Muscle layer of duodenum (tissue), 2 donors: ENCODE data around the gene TLX2.
"Not testable (repeated sequence)": the region's sequence is repeated elsewhere in the genome, so short reads cannot be mapped to it uniquely, and the experiment has no call there.

ENCODE experiments used
- H3K27ac ChIP-seq: one replicate; pipeline ENCODE4 v1.7.0; 2013; ENCODE audit warnings: mild to moderate bottlenecking, low read length
- H3K27me3 ChIP-seq: one replicate; pipeline ENCODE4 v1.7.0; 2013; ENCODE audit warnings: low read depth, mild to moderate bottlenecking, control low read depth, low read length
- H3K36me3 ChIP-seq, 2 donors: one replicate each; pipeline ENCODE4 v1.7.0; 2013; ENCODE audit warnings: low read length in 2 of 2, control low read depth in 1 of 2, mild to moderate bottlenecking in 1 of 2; ENCODE audit not compliant: insufficient read depth in 2 of 2, control insufficient read depth in 1 of 2
- H3K4me1 ChIP-seq, 2 donors: one replicate each; pipeline ENCODE4 v1.7.0; 2013; ENCODE audit warnings: low read length in 2 of 2, mild to moderate bottlenecking in 2 of 2, control low read depth in 1 of 2, moderate library complexity in 1 of 2; ENCODE audit not compliant: insufficient read depth in 2 of 2, control insufficient read depth in 1 of 2
- H3K4me3 ChIP-seq, 2 donors: one replicate each; pipeline ENCODE4 v1.7.0; 2013; ENCODE audit warnings: low read length in 2 of 2, low read depth in 1 of 2, mild to moderate bottlenecking in 1 of 2
- H3K9me3 ChIP-seq, 2 donors: one replicate each; pipeline ENCODE4 v1.7.0; 2013; ENCODE audit warnings: low read length in 2 of 2, control low read depth in 1 of 2, mild to moderate bottlenecking in 1 of 2; ENCODE audit not compliant: control insufficient read depth in 1 of 2
- donor health status: healthy.

TLX2 gene

DNA sequence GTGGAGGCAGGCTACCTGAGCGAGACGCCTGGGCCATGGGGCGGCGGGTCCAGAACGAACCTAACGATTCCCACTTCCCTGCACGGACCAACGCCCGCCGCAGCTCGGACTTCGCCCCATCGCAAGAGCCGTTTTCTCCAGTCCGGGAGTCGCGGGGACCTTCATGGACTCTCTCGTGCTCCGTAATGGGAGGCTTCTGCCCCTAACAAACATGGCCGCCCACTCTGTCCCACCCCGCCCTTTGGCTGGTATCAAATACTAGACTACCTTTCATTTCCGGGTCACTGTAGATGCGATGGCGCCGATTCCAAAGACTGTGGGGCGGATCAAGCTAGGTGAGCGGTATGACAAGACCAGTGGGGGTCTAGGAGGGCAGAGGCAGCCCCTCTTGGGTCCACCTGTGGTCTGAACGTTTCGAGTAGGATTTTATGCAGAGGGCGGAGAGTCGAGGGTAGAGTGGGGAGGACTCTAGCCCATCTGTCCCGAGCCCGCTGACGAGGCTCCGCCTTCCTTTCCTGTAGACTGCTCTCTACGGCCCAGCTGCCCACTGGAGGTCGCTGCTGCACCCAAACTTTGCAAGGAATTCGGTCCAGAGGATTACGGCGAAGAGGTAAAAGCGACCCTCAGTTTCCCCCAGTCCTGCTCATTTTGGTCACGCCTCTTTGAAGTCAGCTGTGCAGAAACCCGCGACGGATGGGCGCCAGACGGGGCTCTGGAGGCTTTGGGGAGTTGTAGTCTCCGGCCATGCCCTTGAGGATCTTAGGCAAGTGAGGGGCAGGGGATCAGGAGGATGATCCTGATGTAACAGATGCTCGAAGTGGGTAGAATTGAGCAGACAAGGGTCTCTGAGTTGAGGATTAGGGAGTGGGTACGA, 31.2 kb upstream of the TLX2 start, which contains the start of the genes CCDC142 and TTC31:
Gene CCDC142, minus strand, starts transcription at position 198 of the 874 bp plus-strand sequence. Its CDS starts 161 bp downstream, at position 37.
Gene TTC31, plus strand, starts transcription at position 281 of the 874 bp plus-strand sequence. Its CDS starts 15 bp downstream, at position 296.
- H3K27me3 ChIP-seq = no peaks in the 10 kb centered on the region
- H3K4me1 ChIP-seq = peaks cover 13 to 30% of the 10 kb centered on the region in 2 donors
- H3K4me3 ChIP-seq = peak within 1 kb of the TSS; percentile 98
- peaks cover 7 to 18% of the 10 kb centered on the region in 2 donors for H3K36me3 ChIP-seq
- no peaks in the 10 kb centered on the region for H3K9me3 ChIP-seq
- H3K27ac ChIP-seq = peak within 1 kb of the TSS; percentile 96

DNA sequence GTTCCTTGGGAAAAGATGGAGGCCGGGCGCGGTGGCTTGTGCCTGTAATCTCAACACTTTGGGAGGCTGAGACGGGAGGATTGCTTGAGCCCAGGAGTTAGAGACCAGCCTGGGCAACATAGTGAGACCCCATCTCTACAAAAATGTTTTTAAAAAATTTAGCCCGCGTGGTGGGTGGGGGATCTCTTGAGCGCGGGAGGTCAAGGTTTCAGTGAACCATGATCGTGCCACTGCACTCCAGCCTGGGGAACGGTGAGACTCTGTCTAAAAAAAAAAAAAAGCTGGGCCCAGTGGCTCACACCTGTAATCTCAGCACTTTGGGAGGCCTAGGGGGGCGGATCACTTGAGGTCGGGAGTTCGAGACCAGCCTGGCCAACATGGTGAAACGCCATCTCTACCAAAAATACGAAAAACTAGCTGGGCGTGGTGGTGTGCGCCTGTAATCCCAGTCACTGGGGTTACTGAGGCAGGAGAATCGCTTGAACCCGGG, 30.5 kb upstream of the TLX2 start:
- peak overlapping the region; percentile 98 for H3K4me3 ChIP-seq
- H3K4me1 ChIP-seq = peaks cover 13 to 30% of the 10 kb centered on the region in 2 donors
- not testable (repeated sequence) for H3K27me3 ChIP-seq, H3K9me3 ChIP-seq
- peak overlapping the region; percentile 96 for H3K27ac ChIP-seq
- H3K36me3 ChIP-seq = peaks cover 7 to 24% of the 10 kb centered on the region in 2 donors

DNA sequence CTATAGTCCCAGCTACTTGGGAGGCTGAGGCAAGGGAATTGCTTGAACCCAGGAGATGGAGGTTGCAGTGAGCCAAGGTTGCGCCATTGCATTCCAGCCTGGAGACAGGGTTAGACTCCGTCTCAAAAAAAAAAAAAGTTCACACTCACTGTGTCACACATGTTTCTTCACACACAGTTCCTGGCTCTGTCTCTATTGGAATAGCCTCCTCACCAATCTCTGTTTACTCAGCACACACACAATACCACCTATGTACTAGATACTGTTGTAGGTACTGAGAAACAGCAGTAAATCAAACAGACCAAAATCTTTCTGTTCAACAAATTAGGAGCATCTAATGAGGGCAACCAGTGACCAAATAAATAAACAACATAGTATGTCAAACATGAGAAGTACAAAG, 28.1 kb upstream of the TLX2 start:
- peaks cover 13 to 41% of the 10 kb centered on the region in 2 donors for H3K36me3 ChIP-seq

DNA sequence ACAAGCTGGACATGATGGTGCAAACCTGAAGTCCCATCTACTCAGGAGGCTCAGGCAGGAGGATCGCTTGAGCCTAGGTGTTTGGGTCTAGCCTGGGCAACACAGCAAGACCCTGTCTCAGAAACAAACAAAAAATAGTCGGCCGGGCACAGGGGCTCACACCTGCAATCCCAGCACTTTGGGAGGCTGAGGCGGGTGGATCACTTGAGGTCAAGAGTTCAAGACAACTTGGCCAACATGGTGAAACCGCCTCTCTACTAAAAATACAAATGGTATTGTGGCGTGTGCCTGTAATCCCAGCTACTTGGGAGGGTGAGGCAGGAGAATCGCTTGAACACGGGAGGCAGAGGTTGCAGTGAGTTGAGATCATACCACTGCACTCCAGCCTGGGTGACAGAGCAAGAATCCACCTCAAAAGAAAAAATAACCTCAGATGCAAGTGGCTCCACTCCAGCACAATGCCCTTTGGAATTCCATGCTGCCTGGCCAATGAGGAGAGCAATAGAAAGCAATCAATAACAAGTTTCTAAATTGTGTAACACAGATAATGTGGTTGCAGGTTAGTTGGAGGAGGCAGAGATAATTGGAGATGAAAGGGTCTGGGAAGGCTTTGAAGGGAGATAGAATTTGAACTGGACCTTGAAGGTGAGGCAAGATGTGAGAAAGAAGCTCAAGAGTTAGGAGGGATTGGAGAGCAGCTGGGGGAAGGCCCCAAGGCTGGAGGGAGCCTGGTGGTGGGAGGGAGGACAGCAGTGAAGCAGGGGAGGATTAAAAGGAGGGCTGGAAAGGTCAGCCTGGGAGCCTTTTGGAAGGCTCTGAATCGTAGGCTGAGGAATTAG, 25.4 kb upstream of the TLX2 start:
- H3K4me1 ChIP-seq = peaks cover 0 to 6% of the 10 kb centered on the region in 2 donors

More for the DNA sequence above, 28.1 kb upstream of the TLX2 start:
- Histone ChIP-seq H3K27ac (no peak overlapping the region), H3K4me3 (no peak overlapping the region), H3K27me3 (no peaks in the 10 kb centered on the region), H3K9me3 (no peaks in the 10 kb centered on the region), H3K4me1 (peaks cover 7 to 24% of the 10 kb centered on the region in 2 donors)

DNA sequence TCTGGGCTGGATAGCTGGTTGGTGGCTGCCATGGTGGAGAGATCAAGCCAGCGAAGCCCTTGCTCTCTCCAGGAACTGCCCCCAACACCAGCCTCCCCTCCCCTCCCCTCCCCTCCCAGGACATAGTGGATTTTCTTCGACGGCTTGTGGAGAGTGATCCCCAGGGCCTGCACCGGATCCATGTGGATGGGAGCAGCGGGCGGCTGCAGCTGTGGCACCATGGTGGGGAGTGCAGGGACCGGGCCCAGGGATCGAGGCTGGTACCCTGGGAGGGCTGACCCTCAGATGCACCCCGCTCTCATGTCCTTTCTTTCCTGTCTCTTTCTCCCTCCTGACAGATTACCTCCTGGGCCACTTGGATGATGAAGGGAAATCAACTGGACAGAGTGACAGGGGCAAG, 24.3 kb upstream of the TLX2 start:
- no peaks in the 10 kb centered on the region for H3K9me3 ChIP-seq
- no peaks in the 10 kb centered on the region for H3K27me3 ChIP-seq
- no peaks in the 10 kb centered on the region for H3K4me1 ChIP-seq
- H3K36me3 ChIP-seq = peaks cover 44 to 73% of the 10 kb centered on the region in 2 donors
- no peak overlapping the region for H3K27ac ChIP-seq
- H3K4me3 ChIP-seq = no peak overlapping the region

More for the DNA sequence above, 25.4 kb upstream of the TLX2 start:
- H3K9me3 ChIP-seq = no peaks in the 10 kb centered on the region
- no peak overlapping the region for H3K4me3 ChIP-seq
- no peak overlapping the region for H3K27ac ChIP-seq
- H3K36me3 ChIP-seq = peaks cover 41 to 69% of the 10 kb centered on the region in 2 donors
- H3K27me3 ChIP-seq = no peaks in the 10 kb centered on the region

DNA sequence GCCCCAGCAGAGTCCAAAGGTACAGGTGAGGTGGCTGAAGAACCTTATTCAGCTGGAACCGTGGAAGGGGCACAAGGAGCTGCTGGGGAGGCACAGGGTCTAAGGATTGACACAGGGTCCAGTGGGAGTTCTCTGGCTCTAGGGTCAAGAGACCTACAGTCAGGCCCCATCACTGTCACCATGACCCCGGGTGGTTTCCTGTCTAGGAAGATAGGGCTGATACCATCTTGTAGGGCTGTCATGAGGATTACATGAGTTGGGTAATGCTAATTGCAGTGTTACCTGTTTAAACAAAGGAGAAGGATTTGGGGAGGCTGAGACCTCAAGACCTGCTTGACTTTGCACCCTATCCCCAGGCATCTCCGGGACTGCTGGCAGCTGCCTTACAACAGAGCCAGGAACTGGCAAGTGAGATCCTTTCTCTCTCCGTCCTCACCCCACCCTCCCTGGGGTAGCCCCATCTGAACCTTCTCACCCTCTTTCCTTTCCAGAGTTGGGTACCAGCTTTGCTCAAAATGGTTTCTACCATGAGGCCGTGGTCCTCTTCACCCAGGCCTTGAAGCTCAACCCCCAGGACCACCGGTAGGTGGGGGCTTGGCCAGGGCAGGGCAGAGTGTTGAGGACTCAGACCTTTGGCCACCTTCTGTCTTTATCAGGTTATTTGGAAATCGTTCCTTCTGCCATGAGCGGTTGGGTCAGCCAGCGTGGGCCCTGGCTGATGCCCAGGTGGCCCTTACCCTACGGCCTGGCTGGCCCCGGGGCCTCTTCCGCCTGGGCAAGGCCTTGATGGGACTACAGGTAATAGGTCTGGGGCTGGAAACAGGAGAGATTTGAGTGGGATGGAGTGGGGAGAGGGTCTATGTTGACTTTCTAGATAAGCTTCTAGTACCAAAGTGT, 22.4 kb upstream of the TLX2 start:
- Histone ChIP-seq H3K27ac (no peak overlapping the region), H3K9me3 (no peaks in the 10 kb centered on the region), H3K36me3 (peaks cover 40 to 60% of the 10 kb centered on the region in 2 donors), H3K4me3 (no peak overlapping the region), H3K4me1 (no peaks in the 10 kb centered on the region), H3K27me3 (peaks cover 2% of the 10 kb centered on the region)

DNA sequence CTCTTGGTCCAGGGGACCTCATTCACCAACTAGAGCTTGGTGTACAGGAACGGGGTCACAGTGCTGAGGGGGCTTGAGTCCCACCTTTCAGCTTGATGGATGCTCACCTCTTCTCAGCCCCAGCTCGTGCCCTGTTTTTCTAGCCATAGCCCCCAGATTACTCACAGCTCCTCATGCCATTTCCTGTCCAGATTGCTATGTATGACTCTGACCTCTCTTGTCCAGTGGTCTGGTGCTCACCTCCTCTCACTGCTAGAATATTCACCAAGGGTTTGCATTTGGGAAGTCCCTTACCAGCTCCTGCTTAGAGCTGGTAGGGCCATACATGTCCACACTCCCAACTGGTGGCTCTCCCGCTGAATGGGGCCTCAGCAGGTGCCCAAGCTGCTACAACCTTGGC, 20.7 kb upstream of the TLX2 start:
- H3K4me3 ChIP-seq = no peak overlapping the region
- peaks cover 40 to 50% of the 10 kb centered on the region in 2 donors for H3K36me3 ChIP-seq
- peaks cover 10% of the 10 kb centered on the region for H3K27me3 ChIP-seq
- no peaks in the 10 kb centered on the region for H3K9me3 ChIP-seq
- H3K27ac ChIP-seq = no peak overlapping the region
- H3K4me1 ChIP-seq = peaks cover 2 to 14% of the 10 kb centered on the region in 2 donors

DNA sequence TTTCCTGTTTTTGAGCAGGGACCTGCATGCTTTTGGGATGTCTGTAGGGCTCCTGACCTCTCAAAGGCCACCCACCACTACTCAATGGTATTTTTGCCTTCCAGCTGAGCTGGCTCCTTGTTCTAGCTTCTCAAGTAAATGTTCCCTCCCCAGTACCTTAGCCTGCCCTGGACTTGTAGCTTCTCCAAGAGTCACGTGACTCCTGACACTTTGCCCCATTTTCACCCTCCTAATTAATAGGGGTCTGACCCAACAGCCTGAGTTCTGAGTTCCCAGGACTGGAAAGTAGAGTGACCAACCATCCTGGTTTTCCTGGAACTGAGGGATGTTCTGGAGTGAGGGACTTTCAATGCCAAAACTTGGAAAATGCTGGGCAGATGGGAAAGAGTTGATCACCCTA, 18.8 kb upstream of the TLX2 start:
- Histone ChIP-seq H3K27ac (no peak overlapping the region), H3K36me3 (peaks cover 37 to 39% of the 10 kb centered on the region in 2 donors), H3K4me3 (no peak overlapping the region), H3K9me3 (no peaks in the 10 kb centered on the region), H3K4me1 (peaks cover 3 to 30% of the 10 kb centered on the region in 2 donors), H3K27me3 (peaks cover 27% of the 10 kb centered on the region)

DNA sequence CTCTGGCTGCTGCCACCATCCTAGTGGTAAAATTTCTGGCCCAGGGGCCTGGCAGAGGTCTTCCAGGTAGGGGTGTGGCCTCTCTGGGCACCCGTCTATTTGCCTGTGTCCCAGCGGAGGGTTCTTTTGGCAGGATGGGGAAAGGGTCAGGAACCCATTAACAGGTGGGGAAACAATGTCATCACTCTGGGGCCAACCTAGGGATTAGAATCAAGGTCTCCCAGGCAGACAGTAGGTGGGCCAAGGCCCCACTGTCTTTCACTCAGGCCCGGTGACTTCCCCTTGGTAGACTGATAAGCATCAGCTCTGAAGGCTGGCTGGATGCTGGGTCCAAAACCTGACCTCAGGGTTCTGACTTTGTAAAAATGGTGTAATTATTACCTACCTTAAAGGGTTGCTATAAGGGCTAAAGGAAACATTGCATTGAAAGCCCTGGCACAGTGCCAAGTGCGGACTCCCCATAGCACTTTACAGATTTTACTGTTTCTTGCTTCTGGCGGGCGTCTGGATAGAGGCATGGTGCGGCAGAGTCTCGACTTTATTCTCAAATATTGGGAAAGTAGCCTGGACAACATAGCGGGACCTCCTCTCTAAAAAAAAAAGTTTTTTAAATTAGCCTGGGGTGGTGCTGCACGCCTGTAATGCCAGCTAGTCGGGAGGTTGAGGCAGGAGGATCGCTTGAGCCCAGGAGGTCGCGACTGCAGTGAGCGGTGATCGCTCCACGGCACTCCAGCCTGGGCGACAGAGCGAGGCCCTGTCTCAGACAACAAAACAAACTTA, 17.1 kb upstream of the TLX2 start:
- peaks cover 38% of the 10 kb centered on the region for H3K27me3 ChIP-seq
- H3K27ac ChIP-seq = no peak overlapping the region
- H3K4me3 ChIP-seq = peak overlapping the region in 1 of 2 donors; percentile 54
- H3K36me3 ChIP-seq = peaks cover 20 to 21% of the 10 kb centered on the region in 2 donors
- no peaks in the 10 kb centered on the region for H3K9me3 ChIP-seq
- H3K4me1 ChIP-seq = peaks cover 3 to 30% of the 10 kb centered on the region in 2 donors
